IMR-90 (cell line): ENCODE data around the gene FSIP1. TPM values are rescaled to one million over a fixed set of nuclear protein-coding genes. Genes with fewer than 3 reads are reported as not detected.

Source experiments
- ATAC-seq: fragments of 200-7000 bp; cut with Tn5 transposase; 2 replicates; pipeline ENCODE4 v1.9.1; 2020; ENCODE audit warnings: low read depth, mild to moderate bottlenecking, moderate library complexity
- BruUV-seq: library from RNA; stranded (reverse); fragments of 400-500 nt; replicated peaks from 2 replicates; lab custom pipeline; 2021; lab: Mats Ljungman, UMichigan
- CTCF ChIA-PET: fragments of 300-600 bp; formaldehyde crosslinking; extraction: SDS; loops from one replicate; lab custom pipeline; 2021; ENCODE audit warnings: antibody characterized with exemption; lab: Yijun Ruan, JAX
- POLR2A ChIA-PET: fragments of 300-600 bp; sonication (Branson Sonifier 250); formaldehyde crosslinking; loops from one replicate; lab custom pipeline; 2022; ENCODE audit warnings: antibody characterized with exemption; ENCODE audit not compliant: unreplicated experiment; lab: Charles Lee
- DNase-seq: peaks from one replicate; pipeline ENCODE4 v3.0.0; 2013
- H2AFZ ChIP-seq: replicated peaks from 2 replicates; pipeline ENCODE3; 2013; ENCODE audit warnings: low read length, mild to moderate bottlenecking; ENCODE audit not compliant: poor library complexity
- H2AK5ac ChIP-seq: 2 replicates; pipeline ENCODE4 v1.6.1; 2013; ENCODE audit warnings: low read depth, low read length, inconsistent platforms
- H2AK9ac ChIP-seq: replicated peaks from 2 replicates; pipeline ENCODE3; 2013; ENCODE audit warnings: mild to moderate bottlenecking, low read depth, low read length, moderate library complexity; ENCODE audit not compliant: poor library complexity
- H2BK120ac ChIP-seq: 2 replicates; pipeline ENCODE4 v1.6.1; 2013; ENCODE audit warnings: low read depth, low read length, inconsistent platforms
- H2BK15ac ChIP-seq: 3 replicates; pipeline ENCODE4 v1.6.1; 2013; ENCODE audit warnings: low read depth, low read length, inconsistent platforms
- H2BK20ac ChIP-seq: 2 replicates; pipeline ENCODE4 v1.6.1; 2013; ENCODE audit warnings: low read depth, mild to moderate bottlenecking, inconsistent platforms, low read length, moderate library complexity
- H2BK5ac ChIP-seq: 2 replicates; pipeline ENCODE4 v1.6.1; 2013; ENCODE audit warnings: mild to moderate bottlenecking, low read depth, low read length, inconsistent platforms; ENCODE audit not compliant: poor library complexity, severe bottlenecking
- H3K14ac ChIP-seq: replicated peaks from 2 replicates; pipeline ENCODE4 v1.6.1; 2013; ENCODE audit warnings: low read depth, low read length, inconsistent platforms
- H3K18ac ChIP-seq: 2 replicates; pipeline ENCODE4 v1.6.1; 2013; ENCODE audit warnings: low read depth, low read length, control low read depth
- H3K23ac ChIP-seq: 2 replicates; pipeline ENCODE4 v1.6.1; 2013; ENCODE audit warnings: low read depth, low read length, inconsistent platforms
- H3K27ac ChIP-seq: 2 replicates; pipeline ENCODE4 v1.5.1; 2013; ENCODE audit warnings: mild to moderate bottlenecking, control low read depth, low read length; ENCODE audit not compliant: insufficient read depth
- H3K27me3 ChIP-seq: 2 replicates; pipeline ENCODE4 v1.6.1; 2013; ENCODE audit warnings: low read length; ENCODE audit not compliant: control insufficient read depth, insufficient read depth
- H3K36me3 ChIP-seq: 2 replicates; pipeline ENCODE4 v1.6.1; 2013; ENCODE audit warnings: low read length, mixed read lengths; ENCODE audit not compliant: control insufficient read depth, insufficient read depth
- H3K4ac ChIP-seq: 2 replicates; pipeline ENCODE4 v1.6.1; 2013; ENCODE audit warnings: low read depth, low read length, inconsistent platforms
- H3K4me1 ChIP-seq: 2 replicates; pipeline ENCODE4 v1.6.1; 2013; ENCODE audit warnings: low read length, mixed read lengths; ENCODE audit not compliant: control insufficient read depth, insufficient read depth
- H3K4me2 ChIP-seq: 2 replicates; pipeline ENCODE4 v1.6.1; 2013; ENCODE audit warnings: low read depth, mild to moderate bottlenecking, control low read depth, low read length, moderate library complexity
- H3K4me3 ChIP-seq: 2 replicates; pipeline ENCODE4 v1.5.1; 2013; ENCODE audit warnings: low read depth, mild to moderate bottlenecking, control low read depth, low read length, moderate library complexity; ENCODE audit not compliant: insufficient read depth
- H3K56ac ChIP-seq: 2 replicates; pipeline ENCODE4 v1.6.1; 2013; ENCODE audit warnings: low read length, inconsistent platforms; ENCODE audit not compliant: insufficient read depth; ENCODE audit errors: extremely low read depth
- H3K79me1 ChIP-seq, 2 experiments: 2 replicates each; pipeline ENCODE4 v1.6.1; 2013; ENCODE audit warnings: low read length in 2 of 2, inconsistent platforms in 1 of 2, low read depth in 1 of 2
- H3K9ac ChIP-seq: 2 replicates; pipeline ENCODE4 v1.6.1; 2013; ENCODE audit warnings: low read depth, low read length, control low read depth
- H3K9me1 ChIP-seq: 2 replicates; pipeline ENCODE4 v1.6.1; 2013; ENCODE audit warnings: low read length, inconsistent platforms; ENCODE audit not compliant: insufficient read depth
- H3K9me3 ChIP-seq: 2 replicates; pipeline ENCODE4 v1.6.1; 2013; ENCODE audit warnings: low read length; ENCODE audit not compliant: control insufficient read depth, insufficient read depth
- H4K20me1 ChIP-seq: 2 replicates; pipeline ENCODE4 v1.6.1; 2013; ENCODE audit warnings: low read length, inconsistent platforms; ENCODE audit not compliant: insufficient read depth
- H4K5ac ChIP-seq: 2 replicates; pipeline ENCODE4 v1.6.1; 2013; ENCODE audit warnings: mild to moderate bottlenecking, low read depth, low read length, control low read depth
- H4K8ac ChIP-seq, 2 experiments: 2 replicates each; pipeline ENCODE4 v1.6.1; 2013; ENCODE audit warnings: low read depth in 2 of 2, low read length in 2 of 2, control low read depth in 1 of 2, inconsistent platforms in 1 of 2
- H4K91ac ChIP-seq: 2 replicates; pipeline ENCODE4 v1.6.1; 2013; ENCODE audit warnings: low read depth, low read length, inconsistent platforms; ENCODE audit not compliant: insufficient read depth
- FOS ChIP-seq: fragments of 150-350 bp; IDR thresholded peaks from 2 replicates; pipeline ENCODE4 v1.6.1; 2016; ENCODE audit warnings: low read depth, low read length
- MAFK ChIP-seq: IDR thresholded peaks from 2 replicates; pipeline ENCODE4 v1.6.1; 2012; ENCODE audit warnings: low read depth, low read length, improper control_type of control experiment
- MAZ ChIP-seq: IDR thresholded peaks from 2 replicates; pipeline ENCODE4 v1.6.1; 2012; ENCODE audit warnings: low read depth, mild to moderate bottlenecking, low read length, improper control_type of control experiment, moderate library complexity, borderline replicate concordance
- RAD21 ChIP-seq: IDR thresholded peaks from 2 replicates; pipeline ENCODE4 v1.6.1; 2012; ENCODE audit warnings: low read length, improper control_type of control experiment
- RFX5 ChIP-seq: IDR thresholded peaks from 2 replicates; pipeline ENCODE4 v1.8.0; 2012; ENCODE audit warnings: low read depth, mild to moderate bottlenecking, low read length, moderate library complexity
- SMC3 ChIP-seq: fragments of 150-350 bp; IDR thresholded peaks from 2 replicates; pipeline ENCODE4 v1.6.1; 2016; ENCODE audit warnings: low read depth, mild to moderate bottlenecking, antibody characterized with exemption, low read length, moderate library complexity
- WGBS, 2 experiments: methylation state at CpG; one replicate each; pipeline versions ENCODE4 v1.1.5 to v1.1.7; 2013; ENCODE audit warnings: missing lambda C conversion rate in 2 of 2; ENCODE audit not compliant: insufficient read length in 1 of 2; ENCODE audit errors: extremely low coverage in 2 of 2; 5-methylcytosine and 5-hydroxymethylcytosine counted together
- dilution Hi-C: fragments of 300-500 bp; cut with HindIII; formaldehyde crosslinking; loops from one replicate; pipeline ENCODE4 v1.14.3; 2018; ENCODE audit warnings: low sequenced_read_pairs; ENCODE audit not compliant: unreplicated experiment
- in situ Hi-C: fragments of 300-500 bp; cut with MboI; formaldehyde crosslinking; loops from 3 replicates; pipeline ENCODE4 v1.14.3; 2019; ENCODE audit warnings: low sequenced_read_pairs, inconsistent platforms, mixed read lengths
- intact Hi-C: fragments of 100-400 bp; cut with micrococcal nuclease; formaldehyde crosslinking; loops from 2 replicates; pipeline ENCODE4 v1.10.0; 2022
- polyA plus RNA-seq, 3 experiments: library from polyadenylated mRNA; depleted of rRNA; stranded (reverse); fragments of >200 nt; gene quantifications; 2 replicates each; pipeline ENCODE4 v1.2.3, GENCODE V29; 2012; ENCODE audit warnings: low replicate concordance in 1 of 3
- total RNA-seq: library from RNA; depleted of rRNA; stranded (reverse); fragments of >200 nt; gene quantifications from 2 replicates; pipeline ENCODE4 v1.2.3, GENCODE V29; 2012

FSIP1 gene
- total and polyA plus RNA-seq, 2 of the 4 experiments (the other 2 are of a cell fraction), result 0.10 to 0.18 TPM

- in situ Hi-C loops, result no loop called here
- H3K4me3 ChIP-seq, result no peak overlapping the region
- POLR2A ChIA-PET, result no interaction called here
Observed at GRCh38 chr15:39669661-39670060, 113.0 kb downstream of the FSIP1 start.

More at GRCh38 chr15:39669661-39670060, 113.0 kb downstream of the FSIP1 start:
- ATAC-seq (no peak), DNase-seq (no peak)
- no peaks in the 10 kb centered on the region for H3K9me3 ChIP-seq
- H4K8ac ChIP-seq, result no peak overlapping the region
- H2BK15ac ChIP-seq, result no peak overlapping the region
- no peaks in the 10 kb centered on the region for H3K36me3 ChIP-seq
- no peak overlapping the region for H2BK5ac ChIP-seq
- H3K14ac ChIP-seq, result no peak overlapping the region
- no peak overlapping the region for H2AFZ ChIP-seq
- no peak overlapping the region for H3K27ac ChIP-seq
- H3K18ac ChIP-seq, result no peak overlapping the region
- H3K9me1 ChIP-seq, result peaks cover 4% of the 10 kb centered on the region; the same call in 1 of the 2 replicates
- no CpG with 5 or more reads among the region's 2 CpGs for WGBS, 2 experiments
- intact Hi-C loops (no loop called here), dilution Hi-C loops (no loop called here)
- H2AK5ac ChIP-seq, result no peak overlapping the region
- peaks cover 7% of the 10 kb centered on the region; the same call in 1 of the 2 replicates for H3K4me1 ChIP-seq
- no peak overlapping the region for H4K5ac ChIP-seq
- no peak overlapping the region for H2AK9ac ChIP-seq
- H2BK120ac ChIP-seq, result no peak overlapping the region
- no TSS peak for BruUV-seq
- no peak overlapping the region for H4K91ac ChIP-seq
- no peaks in the 10 kb centered on the region for H3K27me3 ChIP-seq
- no peaks in the 10 kb centered on the region for H4K20me1 ChIP-seq
- no peaks in the 10 kb centered on the region; a peak in 1 of 4 replicates for H3K79me1 ChIP-seq
- no peak overlapping the region for H3K56ac ChIP-seq
- CTCF ChIA-PET, result interaction anchor here (0.8 to 1.2 kb wide), 2 partner anchors 16 kb away, joined by 3 to 4 read pairs; no protein-coding TSS in a partner anchor
- no peak overlapping the region for H3K23ac ChIP-seq
- no peak for TF ChIP-seq RFX5
- TF ChIP-seq FOS, result no peak
- no peak for TF ChIP-seq RAD21
- no peak for TF ChIP-seq MAFK
- no peak for TF ChIP-seq SMC3
- no peak for TF ChIP-seq MAZ
- H3K4ac ChIP-seq, result no peak overlapping the region
- H3K4me2 ChIP-seq, result no peak overlapping the region
- H3K9ac ChIP-seq, result no peak overlapping the region
- H2BK20ac ChIP-seq, result no peak overlapping the region
